Kidney epithelial cell (primary cell): ENCODE results near the gene BHLHA15. TPM values are rescaled to one million over a fixed set of nuclear protein-coding genes. Genes with fewer than 3 reads are reported as not detected.

Source experiments
- DNase-seq: peaks from one replicate; pipeline ENCODE4 v3.0.0-alpha.2; 2010; ENCODE audit warnings: low read depth
- H3K27me3 ChIP-seq: 2 replicates; pipeline ENCODE4 v1.6.0; 2011; ENCODE audit warnings: low read length; ENCODE audit not compliant: control insufficient read depth, insufficient read depth
- H3K36me3 ChIP-seq: 2 replicates; pipeline ENCODE4 v1.5.1; 2011; ENCODE audit warnings: low read length; ENCODE audit not compliant: control insufficient read depth, insufficient read depth
- H3K4me3 ChIP-seq: 2 replicates; pipeline ENCODE4 v1.5.1; 2011; ENCODE audit warnings: low read depth, mild to moderate bottlenecking, control low read depth, low read length
- total RNA-seq: library from RNA; depleted of rRNA; stranded (reverse); fragments of >200 nt; gene quantifications from 2 replicates; pipeline ENCODE4 v1.2.3, GENCODE V29; 2015
- TF ChIP-seq, protein P1 (sequence below): IDR thresholded peaks from 2 replicates; pipeline ENCODE4 v1.5.1; 2011; ENCODE audit warnings: mild to moderate bottlenecking, moderate library complexity, low read length, control low read depth, inconsistent platforms; ENCODE audit not compliant: insufficient read depth, poor library complexity, severe bottlenecking

The BHLHA15 gene
- total RNA-seq, 1 donor from 2014 or later, result 8.1 TPM

DNA sequence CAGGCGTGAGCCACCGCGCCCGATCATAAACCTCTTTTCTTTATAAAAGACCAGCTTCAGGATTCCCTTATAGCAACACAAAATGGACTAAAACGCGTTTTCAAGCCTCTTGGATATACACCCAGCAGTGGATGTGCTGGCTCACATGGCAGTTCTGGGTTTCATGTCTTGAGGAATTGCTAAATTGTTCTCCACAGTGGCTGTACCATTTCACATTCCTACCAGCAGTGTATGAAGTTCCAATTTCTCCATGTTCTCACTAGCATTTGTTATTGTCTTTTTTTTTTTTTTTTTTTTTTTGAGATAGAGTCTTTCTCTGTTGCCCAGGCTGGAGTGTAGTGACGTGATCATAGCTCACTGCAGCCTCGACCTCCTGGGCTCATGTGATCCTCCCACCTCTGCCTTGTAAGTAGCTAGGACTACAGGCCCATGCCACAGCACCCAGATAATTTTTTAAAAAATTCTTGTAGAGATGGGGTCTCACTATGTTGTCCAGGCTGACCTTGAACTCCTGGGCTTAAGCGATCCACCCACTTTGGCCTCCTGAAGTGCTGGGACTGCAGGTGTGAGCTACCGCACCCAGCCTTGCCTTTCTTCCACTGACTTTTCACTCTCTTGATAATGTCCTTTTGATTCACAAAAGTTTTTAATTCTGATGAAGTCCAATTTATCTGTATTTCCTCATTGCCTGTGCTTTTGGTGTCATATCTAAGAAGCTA is 23.3 kb downstream of the BHLHA15 start:
- TF ChIP-seq, protein P1, sequence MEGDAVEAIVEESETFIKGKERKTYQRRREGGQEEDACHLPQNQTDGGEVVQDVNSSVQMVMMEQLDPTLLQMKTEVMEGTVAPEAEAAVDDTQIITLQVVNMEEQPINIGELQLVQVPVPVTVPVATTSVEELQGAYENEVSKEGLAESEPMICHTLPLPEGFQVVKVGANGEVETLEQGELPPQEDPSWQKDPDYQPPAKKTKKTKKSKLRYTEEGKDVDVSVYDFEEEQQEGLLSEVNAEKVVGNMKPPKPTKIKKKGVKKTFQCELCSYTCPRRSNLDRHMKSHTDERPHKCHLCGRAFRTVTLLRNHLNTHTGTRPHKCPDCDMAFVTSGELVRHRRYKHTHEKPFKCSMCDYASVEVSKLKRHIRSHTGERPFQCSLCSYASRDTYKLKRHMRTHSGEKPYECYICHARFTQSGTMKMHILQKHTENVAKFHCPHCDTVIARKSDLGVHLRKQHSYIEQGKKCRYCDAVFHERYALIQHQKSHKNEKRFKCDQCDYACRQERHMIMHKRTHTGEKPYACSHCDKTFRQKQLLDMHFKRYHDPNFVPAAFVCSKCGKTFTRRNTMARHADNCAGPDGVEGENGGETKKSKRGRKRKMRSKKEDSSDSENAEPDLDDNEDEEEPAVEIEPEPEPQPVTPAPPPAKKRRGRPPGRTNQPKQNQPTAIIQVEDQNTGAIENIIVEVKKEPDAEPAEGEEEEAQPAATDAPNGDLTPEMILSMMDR, result no peak
- no peaks in the 10 kb centered on the region for H3K36me3 ChIP-seq
- no peak for DNase-seq
- no peaks in the 10 kb centered on the region for H3K27me3 ChIP-seq
- H3K4me3 ChIP-seq, result no peak overlapping the region

DNA sequence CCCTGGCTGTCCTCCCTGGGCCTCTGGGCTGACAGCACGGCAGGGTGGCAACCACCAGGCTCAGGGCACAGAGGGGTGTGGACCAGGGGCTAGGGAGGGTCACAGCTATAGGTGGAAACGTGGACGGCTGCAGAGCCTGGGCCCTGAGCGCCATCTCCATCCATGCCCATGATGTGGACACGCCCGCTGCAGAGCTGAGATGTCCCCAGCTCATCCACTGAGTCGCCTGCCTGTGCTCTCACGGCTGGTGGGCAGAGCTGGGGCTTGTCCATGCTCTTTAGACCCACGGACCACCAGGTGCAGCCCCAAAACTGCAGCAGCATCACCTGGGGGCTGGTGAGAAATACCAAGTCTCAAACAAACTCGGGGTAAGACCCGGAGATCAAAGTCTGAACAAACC is 24.7 kb downstream of the BHLHA15 start:
- no peak overlapping the region for H3K4me3 ChIP-seq
- no peak for DNase-seq
- H3K27me3 ChIP-seq, result no peaks in the 10 kb centered on the region
- TF ChIP-seq, protein P1, result no peak
- no peaks in the 10 kb centered on the region for H3K36me3 ChIP-seq

DNA sequence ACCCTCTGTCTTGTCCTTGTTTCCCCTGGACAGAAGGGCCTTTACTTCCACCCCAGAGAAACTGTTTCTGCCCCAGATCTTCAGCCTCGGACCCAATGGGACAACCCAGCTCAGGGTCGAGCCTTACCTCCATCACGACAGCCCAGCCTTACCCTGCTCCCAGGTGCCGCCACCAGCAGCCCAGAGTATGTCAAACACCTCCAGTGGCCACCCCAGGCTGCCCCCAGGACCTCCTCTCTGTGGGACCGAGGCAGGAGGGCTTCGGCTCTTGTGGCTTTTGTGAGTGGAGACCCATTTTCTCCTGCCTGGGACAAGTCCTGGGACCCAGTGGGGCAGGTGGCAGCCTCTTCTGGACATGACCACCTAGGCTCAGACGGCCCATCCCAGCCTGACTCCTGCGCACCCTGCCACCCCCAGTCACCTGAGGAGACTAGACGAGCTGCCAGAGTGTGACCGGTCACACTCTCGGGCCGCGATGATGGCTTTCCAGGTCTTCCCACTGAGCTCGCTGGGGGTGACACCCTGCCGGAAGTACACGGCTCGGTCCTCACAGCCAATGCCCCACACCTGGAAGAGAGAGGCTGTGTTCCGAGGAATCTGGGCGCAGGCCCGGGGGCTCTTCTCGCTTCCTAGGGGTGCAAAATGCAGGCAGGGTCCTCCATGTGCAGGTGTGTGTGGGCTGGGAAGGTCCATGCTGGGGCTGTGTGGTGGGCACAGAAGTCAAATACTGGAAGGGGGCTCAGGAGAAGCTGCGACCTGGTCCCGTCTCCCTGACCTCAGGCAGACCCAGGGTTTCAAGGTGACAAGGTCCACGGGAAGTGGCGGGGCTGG is 25.3 kb downstream of the BHLHA15 start:
- no peaks in the 10 kb centered on the region for H3K27me3 ChIP-seq
- no peak overlapping the region for H3K4me3 ChIP-seq
- TF ChIP-seq, protein P1, result no peak
- no peak for DNase-seq
- no peaks in the 10 kb centered on the region for H3K36me3 ChIP-seq

DNA sequence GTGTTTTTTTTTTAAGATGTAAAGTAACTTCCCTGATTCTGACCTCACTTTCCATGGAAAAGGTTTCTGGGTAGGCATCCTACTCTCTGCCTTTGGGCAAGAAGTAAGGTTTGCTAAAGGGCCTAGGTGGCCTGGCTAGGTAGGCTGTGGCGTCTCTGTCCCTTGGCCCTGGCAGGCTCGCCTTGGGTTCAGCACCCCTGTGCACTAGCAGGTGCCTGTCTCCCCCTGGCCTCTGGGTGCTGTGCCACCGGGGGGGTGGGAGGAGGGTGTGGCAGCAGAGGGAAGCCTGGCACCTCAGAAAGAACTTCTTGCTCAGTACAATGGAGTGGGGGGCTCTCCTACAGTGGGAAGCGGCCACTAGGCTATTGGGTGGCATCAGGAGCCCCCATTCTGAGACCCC is 26.8 kb downstream of the BHLHA15 start:
- DNase-seq, result no peak
- H3K4me3 ChIP-seq, result no peak overlapping the region
- TF ChIP-seq, protein P1, result no peak
- H3K27me3 ChIP-seq, result no peaks in the 10 kb centered on the region
- no peaks in the 10 kb centered on the region for H3K36me3 ChIP-seq

DNA sequence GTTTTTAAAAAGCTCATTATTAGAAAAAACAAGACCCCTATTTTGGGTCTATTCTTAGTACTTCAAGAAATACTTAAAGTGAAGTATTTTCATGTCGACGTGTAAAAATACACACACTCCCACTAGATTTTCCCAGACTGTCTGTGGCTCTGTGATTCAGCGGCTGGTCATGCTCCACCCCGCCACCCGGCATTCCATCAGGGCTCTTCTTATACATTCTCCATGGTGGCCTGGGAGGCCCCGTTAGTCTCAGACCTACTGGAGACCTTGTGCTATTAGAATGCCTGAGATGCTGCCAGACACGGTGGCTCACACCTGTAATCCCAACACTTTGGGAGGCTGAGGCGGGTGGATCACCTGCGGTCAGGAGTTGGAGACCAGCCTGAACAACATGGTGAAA is 27.7 kb downstream of the BHLHA15 start:
- Histone ChIP-seq H3K36me3 (peaks cover under 1% of the 10 kb centered on the region), H3K27me3 (no peaks in the 10 kb centered on the region), H3K4me3 (no peak overlapping the region)
- TF ChIP-seq, protein P1, result no peak
- no peak for DNase-seq
